HG02870 (cell line): ENCODE data around the gene PDGFA.

ENCODE experiments used
- ATAC-seq: cut with Tn5 transposase; IDR thresholded peaks from one replicate; pipeline ENCODE4 v1.9.1; 2021; ENCODE audit warnings: mild to moderate bottlenecking, moderate library complexity; ENCODE audit not compliant: unreplicated experiment

PDGFA gene

GRCh38 chr7:505171-505570 is 14.5 kb downstream of the PDGFA start:
- no peak for ATAC-seq

GRCh38 chr7:504221-505111 is 15.2 kb downstream of the PDGFA start:
- ATAC-seq = no peak

GRCh38 chr7:503575-504111 is 16.0 kb downstream of the PDGFA start:
- no peak for ATAC-seq

GRCh38 chr7:502296-502695 is 17.4 kb downstream of the PDGFA start:
- no peak for ATAC-seq

- no peak for ATAC-seq
Measured at GRCh38 chr7:501526-501925, 18.1 kb downstream of the PDGFA start.

- ATAC-seq = no peak
Measured at GRCh38 chr7:500521-501420, 18.9 kb downstream of the PDGFA start.

- ATAC-seq = no peak
Measured at GRCh38 chr7:499853-500485, 19.7 kb downstream of the PDGFA start.

GRCh38 chr7:498678-499641 is 20.7 kb downstream of the PDGFA start:
- no peak for ATAC-seq

- ATAC-seq = no peak
Measured at GRCh38 chr7:497946-498655, 21.5 kb downstream of the PDGFA start.

- ATAC-seq = no peak
Measured at GRCh38 chr7:497346-497745, 22.3 kb downstream of the PDGFA start.

- ATAC-seq = no peak
Measured at GRCh38 chr7:496528-497295, 22.9 kb downstream of the PDGFA start.

- no peak for ATAC-seq
Measured at GRCh38 chr7:495761-496321, 23.8 kb downstream of the PDGFA start.

GRCh38 chr7:495326-495725 is 24.3 kb downstream of the PDGFA start:
- ATAC-seq = no peak

GRCh38 chr7:494906-495305 is 24.7 kb downstream of the PDGFA start:
- no peak for ATAC-seq

- no peak for ATAC-seq
Measured at GRCh38 chr7:494259-494687, 25.4 kb downstream of the PDGFA start.

GRCh38 chr7:493661-494251 is 25.9 kb downstream of the PDGFA start:
- no peak for ATAC-seq

- ATAC-seq = no peak
Measured at GRCh38 chr7:492714-493065, 27.0 kb downstream of the PDGFA start.
